ENCODE results near the gene CH25H.

DNA sequence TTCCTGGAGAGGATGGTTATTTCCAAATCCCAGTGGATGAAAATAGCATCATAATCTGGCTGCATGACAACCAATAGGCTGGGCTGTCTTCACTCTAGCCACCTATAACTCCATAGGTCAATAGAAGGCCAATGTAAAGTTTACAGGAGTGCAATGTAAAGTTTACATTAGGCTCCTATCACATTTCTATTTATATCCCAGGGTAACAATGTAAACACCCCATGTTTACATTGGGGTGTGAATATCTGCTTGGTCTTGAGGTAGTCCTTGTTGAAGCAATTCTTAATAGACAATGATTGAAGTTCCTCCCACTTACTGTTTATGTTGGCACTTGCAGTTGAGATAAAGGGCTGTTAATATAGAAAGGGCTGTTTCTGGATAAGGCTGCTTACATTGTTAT, 21.5 kb downstream of the CH25H start:
- TF ChIP-seq CTCF (IDR thresholded peaks at IDR 0.05) (no peak), POLR2A (IDR thresholded peaks at IDR 0.05) (no peak)
